ENCODE results near the gene PRKCZ. TPM values are rescaled to one million over a fixed set of nuclear protein-coding genes. Genes with fewer than 3 reads are reported as not detected.

Gene PRKCZ
- total and polyA plus RNA-seq, 9 of the 15 experiments (the other 6 are each of a cell fraction or from before 2014, with no cell fraction given) = 0.07 to 3.1 (median 1.3) TPM

- TF ChIP-seq ZNF407 (IDR thresholded peaks at IDR 0.05; ENCODE audit: low read depth) (no peak), TCF3 (CRISPR knock-in tag; IDR thresholded peaks at IDR 0.05) (no peak), ZNF778 (CRISPR knock-in tag; IDR thresholded peaks at IDR 0.05) (no peak), CBFA2T3 (IDR thresholded peaks at IDR 0.05) (no peak), ZNF57 (CRISPR knock-in tag; IDR thresholded peaks at IDR 0.05) (no peak), CREBBP (IDR thresholded peaks at IDR 0.05; ENCODE audit: low read depth, low read length) (no peak), NR3C1 (CRISPR knock-in tag; IDR thresholded peaks at IDR 0.05) (no peak), FOSL1 (tag; conservative IDR thresholded peaks at IDR 0.05) (no peak), ZNF175 (CRISPR knock-in tag; IDR thresholded peaks at IDR 0.05; ENCODE audit: low read depth) (no peak), RNF219 (CRISPR knock-in tag; IDR thresholded peaks at IDR 0.05) (no peak), ZNF644 (tag; IDR thresholded peaks at IDR 0.05; ENCODE audit: low read depth) (no peak), ZNF274 (IDR thresholded peaks at IDR 0.05; ENCODE audit: borderline replicate concordance, low read depth, low read length) (no peak), RUNX1 (IDR thresholded peaks at IDR 0.05; ENCODE audit: low read depth) (no peak), MCM3 (IDR thresholded peaks at IDR 0.05) (no peak), MAX (CRISPR knock-in tag; IDR thresholded peaks at IDR 0.05) (peak; percentile 66; the same call in 1 of the 2 replicates)
- TF ChIP-seq, protein P1, sequence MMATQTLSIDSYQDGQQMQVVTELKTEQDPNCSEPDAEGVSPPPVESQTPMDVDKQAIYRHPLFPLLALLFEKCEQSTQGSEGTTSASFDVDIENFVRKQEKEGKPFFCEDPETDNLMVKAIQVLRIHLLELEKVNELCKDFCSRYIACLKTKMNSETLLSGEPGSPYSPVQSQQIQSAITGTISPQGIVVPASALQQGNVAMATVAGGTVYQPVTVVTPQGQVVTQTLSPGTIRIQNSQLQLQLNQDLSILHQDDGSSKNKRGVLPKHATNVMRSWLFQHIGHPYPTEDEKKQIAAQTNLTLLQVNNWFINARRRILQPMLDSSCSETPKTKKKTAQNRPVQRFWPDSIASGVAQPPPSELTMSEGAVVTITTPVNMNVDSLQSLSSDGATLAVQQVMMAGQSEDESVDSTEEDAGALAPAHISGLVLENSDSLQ (IDR thresholded peaks at IDR 0.05) = no peak
Measured at GRCh38 chr1:2229911-2230731, 179.9 kb downstream of the PRKCZ start (continued).
